Psoas muscle (tissue), 8 donors: ENCODE data around the gene TOM1L2. TPM values are rescaled to one million over a fixed set of nuclear protein-coding genes. Genes with fewer than 3 reads are reported as not detected.

Experiments used
- ATAC-seq, 4 donors: fragments of 200-7000 bp; cut with Tn5 transposase; one replicate each; pipeline ENCODE4 v1.9.1; 2020; ENCODE audit warnings: moderate library complexity in 3 of 4, mild to moderate bottlenecking in 2 of 4
- DNase-seq, 2 donors: peaks; one replicate each; pipeline ENCODE4 v3.0.0-alpha.2; 2020
- H3K27ac ChIP-seq: fragments of 200-600 bp; one replicate; pipeline ENCODE4 v1.8.0; 2022
- H3K27me3 ChIP-seq, 3 donors: fragments of 200-600 bp in 1 of 3; one replicate each; pipeline versions ENCODE4 v1.6.1 to v1.8.0; 2013 to 2022; ENCODE audit warnings: low read length in 2 of 3, mild to moderate bottlenecking in 2 of 3, moderate library complexity in 1 of 3; ENCODE audit not compliant: insufficient read depth in 3 of 3
- H3K36me3 ChIP-seq, 2 donors: fragments of 200-600 bp in 1 of 2; one replicate each; pipeline versions ENCODE4 v1.6.1 to v1.8.0; 2013 to 2022; ENCODE audit warnings: low read depth in 1 of 2, mild to moderate bottlenecking in 1 of 2, moderate library complexity in 1 of 2; ENCODE audit not compliant: insufficient read depth in 1 of 2
- H3K4me1 ChIP-seq: fragments of 200-600 bp; one replicate; pipeline ENCODE4 v1.8.0; 2022
- H3K4me3 ChIP-seq: fragments of 200-600 bp; one replicate; pipeline ENCODE4 v1.8.0; 2022; ENCODE audit warnings: mild to moderate bottlenecking
- H3K9me3 ChIP-seq: fragments of 200-600 bp; one replicate; pipeline ENCODE4 v1.8.0; 2022
- WGBS, 3 donors: extraction: QIAGEN DNeasy Blood & Tissue Kit; methylation state at CpG; one replicate each; pipeline versions ENCODE4 v1.1.6 to v1.1.7; 2013; 5-methylcytosine and 5-hydroxymethylcytosine counted together
- intact Hi-C, 2 donors: fragments of 100-400 bp; cut with DNase I; formaldehyde crosslinking; loops; one replicate each; pipeline versions ENCODE4 v1.11.0 to v1.14.2; 2022
- polyA plus RNA-seq, 3 donors: library from polyadenylated mRNA; stranded (reverse); fragments of 200-250 nt; gene quantifications; one replicate each; pipeline ENCODE4 v1.2.3, GENCODE V29; 2013
- total RNA-seq, 4 donors: library from RNA; stranded (reverse); fragmentation: NEBNext Ultra II Directional in 2 of 4; extraction: Animal tissue kit (Norgen Biotek cat#: 25700) in 2 of 4; gene quantifications; one replicate each; pipeline versions ENCODE4 v1.2.1 to v1.2.4, GENCODE V29; 2021 to 2023
- TF ChIP-seq, protein P1 (sequence below): fragments of 200-600 bp; IDR thresholded peaks from one replicate; pipeline ENCODE4 v1.8.0; 2022; ENCODE audit warnings: antibody characterized with exemption
- donor health status: healthy with polysubstance abuse.
- donor health status: DM: no; HTN: no; CAD: no; lungs with moderate emphysema.
- donor health status: Bipolar disorder and iron deficiency.
- donor health status: healthy.
- donor health status: DM: yes; HTN: yes; CAD: no.
- donor health status: DM: no; HTN: no; CAD: no.
- donor health status: DM: no; HTN: no; CAD: no.
- donor health status: DM: yes; HTN: yes; CAD: no.

TOM1L2 gene
- total and polyA plus RNA-seq, 7 donors, result 13.3 to 89.8 (median 72.0) TPM

GRCh38 chr17:17983776-17984175 lies 11.6 kb upstream of the TOM1L2 start:
- Histone ChIP-seq H3K9me3 (no peaks in the 10 kb centered on the region), H3K36me3 (no peaks in the 10 kb centered on the region), H3K27me3 (no peaks in the 10 kb centered on the region), H3K27ac (no peak overlapping the region), H3K4me3 (no peak overlapping the region), H3K4me1 (no peaks in the 10 kb centered on the region)
- WGBS, 3 donors, result 88 to 92% (median 88%) methylated on average over 6 of the region's 6 CpGs
- intact Hi-C loops, result no loop called here
- TF ChIP-seq, protein P1, sequence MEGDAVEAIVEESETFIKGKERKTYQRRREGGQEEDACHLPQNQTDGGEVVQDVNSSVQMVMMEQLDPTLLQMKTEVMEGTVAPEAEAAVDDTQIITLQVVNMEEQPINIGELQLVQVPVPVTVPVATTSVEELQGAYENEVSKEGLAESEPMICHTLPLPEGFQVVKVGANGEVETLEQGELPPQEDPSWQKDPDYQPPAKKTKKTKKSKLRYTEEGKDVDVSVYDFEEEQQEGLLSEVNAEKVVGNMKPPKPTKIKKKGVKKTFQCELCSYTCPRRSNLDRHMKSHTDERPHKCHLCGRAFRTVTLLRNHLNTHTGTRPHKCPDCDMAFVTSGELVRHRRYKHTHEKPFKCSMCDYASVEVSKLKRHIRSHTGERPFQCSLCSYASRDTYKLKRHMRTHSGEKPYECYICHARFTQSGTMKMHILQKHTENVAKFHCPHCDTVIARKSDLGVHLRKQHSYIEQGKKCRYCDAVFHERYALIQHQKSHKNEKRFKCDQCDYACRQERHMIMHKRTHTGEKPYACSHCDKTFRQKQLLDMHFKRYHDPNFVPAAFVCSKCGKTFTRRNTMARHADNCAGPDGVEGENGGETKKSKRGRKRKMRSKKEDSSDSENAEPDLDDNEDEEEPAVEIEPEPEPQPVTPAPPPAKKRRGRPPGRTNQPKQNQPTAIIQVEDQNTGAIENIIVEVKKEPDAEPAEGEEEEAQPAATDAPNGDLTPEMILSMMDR, result no peak
- DNase-seq, result no peak
- no peak for ATAC-seq

GRCh38 chr17:17983376-17983775 lies 11.2 kb upstream of the TOM1L2 start:
- Histone ChIP-seq H3K27me3 (no peaks in the 10 kb centered on the region), H3K4me3 (no peak overlapping the region), H3K27ac (no peak overlapping the region), H3K9me3 (no peaks in the 10 kb centered on the region), H3K4me1 (no peaks in the 10 kb centered on the region), H3K36me3 (no peaks in the 10 kb centered on the region)
- intact Hi-C loops, result no loop called here
- 58 to 82% (median 74%) methylated on average over 6 of the region's 6 CpGs for WGBS, 3 donors
- TF ChIP-seq, protein P1, result no peak
- DNase-seq, result no peak
- peak in 2 of 4 donors; percentile 36 to 63 for ATAC-seq

DNA sequence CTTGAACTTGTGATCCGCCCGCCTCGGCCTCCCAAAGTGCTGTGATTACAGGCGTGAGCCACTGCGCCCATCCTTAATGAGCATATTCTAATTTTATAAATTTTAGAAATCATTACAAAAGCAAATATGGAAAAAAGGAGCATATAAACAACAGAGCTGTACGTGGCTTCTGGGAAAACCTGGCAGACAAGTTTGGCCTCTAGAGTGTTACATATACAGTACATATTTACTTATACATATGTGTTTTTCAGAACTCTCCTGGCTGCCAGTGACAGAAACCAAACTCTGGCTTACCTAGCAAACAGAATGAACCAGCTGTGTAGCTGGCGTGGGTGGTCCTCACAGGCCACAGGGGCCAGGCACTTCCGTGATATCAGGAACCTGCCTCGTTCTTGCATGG lies 10.6 kb upstream of the TOM1L2 start:
- TF ChIP-seq, protein P1, result no peak
- Histone ChIP-seq H3K9me3 (no peaks in the 10 kb centered on the region), H3K27ac (no peak overlapping the region), H3K4me1 (no peaks in the 10 kb centered on the region), H3K4me3 (no peak overlapping the region), H3K27me3 (no peaks in the 10 kb centered on the region), H3K36me3 (no peaks in the 10 kb centered on the region)
- no peak for DNase-seq
- ATAC-seq, result no peak
- WGBS, 3 donors, result 94 to 95% (median 94%) methylated on average over 9 of the region's 9 CpGs
- intact Hi-C loops, result no loop called here

DNA sequence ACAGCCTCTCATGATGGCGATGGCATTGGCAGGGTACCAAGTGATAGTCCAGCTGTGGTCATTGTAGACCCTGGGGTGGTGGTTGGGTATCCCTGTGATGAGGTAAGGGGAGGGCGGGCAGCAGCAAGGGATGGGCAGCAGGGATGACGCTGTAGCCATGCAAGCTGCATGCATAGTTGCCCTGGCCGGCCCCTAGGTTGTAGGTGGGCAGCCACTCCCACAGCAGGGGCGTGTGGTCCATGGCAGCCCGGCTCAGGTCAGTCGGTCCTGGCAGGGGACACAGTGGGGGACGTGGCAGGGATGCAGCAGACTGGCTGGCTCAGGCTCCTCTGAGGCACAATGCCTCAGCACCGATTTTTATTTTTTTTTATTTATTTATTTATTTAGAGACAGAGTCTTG lies 9.1 kb upstream of the TOM1L2 start:
- TF ChIP-seq, protein P1, result no peak
- H3K27ac ChIP-seq, result no peak overlapping the region
- no peaks in the 10 kb centered on the region for H3K9me3 ChIP-seq
- intact Hi-C loops, result no loop called here
- no peaks in the 10 kb centered on the region for H3K36me3 ChIP-seq
- no peaks in the 10 kb centered on the region for H3K27me3 ChIP-seq
- ATAC-seq (no peak), DNase-seq (no peak)
- H3K4me1 ChIP-seq, result no peaks in the 10 kb centered on the region
- WGBS, 3 donors, result 85 to 86% (median 85%) methylated on average over 9 of the region's 9 CpGs
- H3K4me3 ChIP-seq, result no peak overlapping the region

GRCh38 chr17:17979778-17980177 lies 7.6 kb upstream of the TOM1L2 start:
- Histone ChIP-seq H3K4me3 (no peak overlapping the region), H3K36me3 (no peaks in the 10 kb centered on the region), H3K9me3 (no peaks in the 10 kb centered on the region), H3K27me3 (no peaks in the 10 kb centered on the region), H3K4me1 (no peaks in the 10 kb centered on the region), H3K27ac (no peak overlapping the region)
- intact Hi-C loops, result no loop called here
- ATAC-seq (no peak), DNase-seq (no peak)
- TF ChIP-seq, protein P1, result no peak
- WGBS, 3 donors, result 83 to 92% (median 88%) methylated on average over 3 of the region's 3 CpGs
